ENCODE data around the gene ODC1.

ODC1 gene

GRCh38 chr2:10413503-10413902 lies 34.6 kb downstream of the ODC1 start:
- no peak for DNase-seq

GRCh38 chr2:10412380-10412779 lies 35.7 kb downstream of the ODC1 start:
- peak; percentile 38 for DNase-seq

- no peak for DNase-seq
Measured at GRCh38 chr2:10411557-10411956, 36.6 kb downstream of the ODC1 start.

- no peak for DNase-seq
Measured at GRCh38 chr2:10410823-10411437, 37.2 kb downstream of the ODC1 start.

- no peak for DNase-seq
Measured at GRCh38 chr2:10410001-10410822, 37.9 kb downstream of the ODC1 start.

GRCh38 chr2:10408649-10409579 lies 39.2 kb downstream of the ODC1 start:
- DNase-seq, result peak; percentile 87

- DNase-seq, result peak; percentile 52
Measured at GRCh38 chr2:10407841-10408648, 40.1 kb downstream of the ODC1 start.

- no peak for DNase-seq
Measured at GRCh38 chr2:10407432-10407831, 40.7 kb downstream of the ODC1 start.

GRCh38 chr2:10406491-10407188 lies 41.5 kb downstream of the ODC1 start:
- no peak for DNase-seq

- no peak for DNase-seq
Measured at GRCh38 chr2:10406016-10406415, 42.1 kb downstream of the ODC1 start.

- no peak for DNase-seq
Measured at GRCh38 chr2:10405448-10405847, 42.7 kb downstream of the ODC1 start.

- DNase-seq, result no peak
Measured at GRCh38 chr2:10404324-10405143, 43.6 kb downstream of the ODC1 start.

GRCh38 chr2:10402653-10403215 lies 45.4 kb downstream of the ODC1 start:
- no peak for DNase-seq

GRCh38 chr2:10402062-10402585 lies 46.0 kb downstream of the ODC1 start:
- no peak for DNase-seq

GRCh38 chr2:10400978-10401951 lies 46.9 kb downstream of the ODC1 start:
- no peak for DNase-seq

- DNase-seq, result peak; percentile 21
Measured at GRCh38 chr2:10400568-10400977, 47.6 kb downstream of the ODC1 start.

- DNase-seq, result no peak
Measured at GRCh38 chr2:10400002-10400401, 48.1 kb downstream of the ODC1 start.

- no peak for DNase-seq
Measured at GRCh38 chr2:10399358-10399757, 48.8 kb downstream of the ODC1 start.

GRCh38 chr2:10398496-10398895 lies 49.6 kb downstream of the ODC1 start:
- no peak for DNase-seq
